Activated CD4-positive, alpha-beta T cell treated with anti-CD3 and anti-CD28 coated beads for 36 hours (primary cell): ENCODE measurements around the gene FAM3B. TPM values are rescaled to one million over a fixed set of nuclear protein-coding genes. Genes with fewer than 3 reads are reported as not detected.
"Not testable (repeated sequence)": the region's sequence is repeated elsewhere in the genome, so short reads cannot be mapped to it uniquely, and the experiment has no call there.

Experiments
- ATAC-seq: fragments of 200-7000 bp; cut with Tn5 transposase; one replicate; pipeline ENCODE4 v1.10.0; 2021; ENCODE audit warnings: mild to moderate bottlenecking, moderate library complexity
- CTCF ChIA-PET: fragments of 350-600 bp; sonication (Branson Sonifier 250); formaldehyde crosslinking; loops from one replicate; lab custom pipeline; 2021; ENCODE audit warnings: antibody characterized with exemption; lab: Charles Lee
- POLR2A ChIA-PET: fragments of 350-600 bp; sonication (Branson Sonifier 250); formaldehyde crosslinking; loops from one replicate; lab custom pipeline; 2021; ENCODE audit warnings: antibody characterized with exemption, inconsistent platforms; lab: Charles Lee
- DNase-seq: peaks from one replicate; pipeline ENCODE4 v3.0.0-alpha.2; 2020
- H3K27ac Mint-ChIP-seq: one replicate; pipeline ENCODE4 v1.8.0; 2021; ENCODE audit warnings: mixed read lengths
- H3K27me3 Mint-ChIP-seq: one replicate; pipeline ENCODE4 v1.8.0; 2021; ENCODE audit warnings: mixed read lengths
- H3K36me3 Mint-ChIP-seq: one replicate; pipeline ENCODE4 v1.8.0; 2021; ENCODE audit warnings: low read depth, mixed read lengths
- H3K4me1 Mint-ChIP-seq: one replicate; pipeline ENCODE4 v1.8.0; 2021; ENCODE audit warnings: mixed read lengths
- H3K4me3 Mint-ChIP-seq: one replicate; pipeline ENCODE4 v1.8.0; 2021; ENCODE audit warnings: mild to moderate bottlenecking, moderate library complexity, mixed read lengths
- H3K9me3 Mint-ChIP-seq: one replicate; pipeline ENCODE4 v1.8.0; 2021; ENCODE audit warnings: low read depth, mixed read lengths
- intact Hi-C, 2 experiments: fragments of 100-400 bp; cut with DNase I in 1 of 2; cut with micrococcal nuclease in 1 of 2; formaldehyde crosslinking; loops; one replicate each; pipeline versions ENCODE4 v1.14.2 to v1.15.1; 2022 to 2024; cut with DNase I, micrococcal nuclease
- total RNA-seq, 2 experiments: library from RNA; stranded (reverse); gene quantifications; one replicate each; pipeline ENCODE4 v1.2.3, GENCODE V29; 2021

The FAM3B gene
- total RNA-seq, 2 experiments from 2014 or later = not detected

DNA sequence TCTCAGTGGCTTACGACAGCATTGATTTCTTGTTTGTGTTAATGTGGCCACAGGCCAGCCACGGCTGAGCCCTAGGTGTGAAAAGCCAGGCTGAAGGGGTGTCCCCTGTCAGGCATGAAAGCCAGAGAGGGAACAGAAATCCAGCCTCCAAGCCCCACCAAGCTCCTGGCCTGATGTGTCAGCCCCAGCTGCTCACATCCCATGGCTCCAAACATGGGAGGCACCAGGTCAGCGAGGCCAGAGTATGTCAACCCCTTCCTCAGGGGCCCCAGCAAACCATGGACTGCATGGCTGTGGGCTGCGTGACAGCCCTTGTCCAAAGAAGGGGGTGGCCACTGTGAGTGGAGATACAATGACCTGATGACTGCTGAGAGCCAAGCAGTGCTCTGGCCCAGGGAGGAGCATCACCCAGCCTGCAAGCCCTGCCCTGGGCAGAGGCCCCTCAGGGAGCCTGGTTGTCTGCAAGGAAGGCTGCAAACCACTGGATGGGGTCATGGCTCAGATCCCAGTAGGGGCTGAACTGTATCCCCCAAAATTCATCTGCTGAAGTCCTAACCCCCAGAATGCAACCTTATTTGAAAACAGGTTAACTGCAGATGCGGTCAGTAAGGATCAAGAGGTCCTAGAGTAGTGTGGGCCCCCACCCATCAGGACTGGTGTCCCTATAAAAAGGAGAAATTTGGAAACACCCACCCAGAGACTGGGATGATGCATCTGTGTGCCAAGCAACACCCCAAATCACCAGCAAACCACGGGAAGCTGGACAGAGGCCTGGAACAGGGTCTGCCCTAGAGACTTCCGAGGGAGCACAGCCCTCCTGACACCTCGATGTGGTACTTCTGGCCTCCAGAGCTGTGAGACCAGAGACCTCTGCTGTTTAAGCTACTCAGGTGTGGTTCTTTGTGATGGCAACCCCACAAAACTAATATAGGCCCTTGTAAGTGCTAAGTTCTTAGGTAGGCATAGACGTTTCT is 41.9 kb downstream of the FAM3B start:
- ChIA-PET POLR2A (no interaction called here), CTCF (no interaction called here)
- intact Hi-C loops = no loop called here

GRCh38 chr21:41359286-41359685 is 42.7 kb downstream of the FAM3B start:
- peaks cover 34% of the 10 kb centered on the region for H3K4me1 Mint-ChIP-seq
- H3K9me3 Mint-ChIP-seq = no peaks in the 10 kb centered on the region
- no peak overlapping the region for H3K4me3 Mint-ChIP-seq
- no peaks in the 10 kb centered on the region for H3K27me3 Mint-ChIP-seq
- H3K36me3 Mint-ChIP-seq = peaks cover 7% of the 10 kb centered on the region
- intact Hi-C loops = no loop called here
- ChIA-PET CTCF (no interaction called here), POLR2A (no interaction called here)
- H3K27ac Mint-ChIP-seq = no peak overlapping the region
- no peak for DNase-seq
- ATAC-seq = no peak

More for the DNA sequence above, 41.9 kb downstream of the FAM3B start:
- ATAC-seq = no peak
- Mint-ChIP-seq H3K27ac (no peak overlapping the region), H3K4me1 (peaks cover 25% of the 10 kb centered on the region), H3K36me3 (peaks cover 6% of the 10 kb centered on the region), H3K9me3 (no peaks in the 10 kb centered on the region), H3K27me3 (no peaks in the 10 kb centered on the region), H3K4me3 (no peak overlapping the region)
- no peak for DNase-seq

DNA sequence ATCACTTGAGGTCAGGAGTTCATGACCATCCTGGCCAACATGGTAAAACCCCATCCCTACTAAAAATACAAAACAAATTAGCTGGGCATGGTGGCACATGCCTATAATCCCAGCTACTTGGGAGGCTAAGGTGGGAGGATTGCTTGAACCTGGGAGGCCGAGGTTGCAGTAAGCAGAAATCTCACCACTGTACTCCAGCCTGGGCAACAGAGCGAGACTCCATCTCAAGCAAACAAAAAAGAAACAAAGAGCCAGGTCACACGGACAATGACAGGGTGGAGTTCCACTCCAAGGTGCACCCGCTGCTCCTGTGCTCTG is 43.1 kb downstream of the FAM3B start:
- H3K27ac Mint-ChIP-seq, POLR2A ChIA-PET, H3K4me3 Mint-ChIP-seq, ATAC-seq, H3K36me3 Mint-ChIP-seq, H3K9me3 Mint-ChIP-seq, DNase-seq, H3K27me3 Mint-ChIP-seq: not testable (repeated sequence)
- CTCF ChIA-PET = interaction anchor here (1.1 kb wide), 1 partner anchor 77 kb away, joined by 4 read pairs; no protein-coding TSS in a partner anchor
- H3K4me1 Mint-ChIP-seq = peaks cover 37% of the 10 kb centered on the region
- intact Hi-C loops = loop anchor here in 1 of 2 experiments (5.0 to 10.0 kb wide), 4 partner anchors 518 to 1613 kb away; partner anchors contain the start of genes PKNOX1, PRDM15 and UBASH3A

DNA sequence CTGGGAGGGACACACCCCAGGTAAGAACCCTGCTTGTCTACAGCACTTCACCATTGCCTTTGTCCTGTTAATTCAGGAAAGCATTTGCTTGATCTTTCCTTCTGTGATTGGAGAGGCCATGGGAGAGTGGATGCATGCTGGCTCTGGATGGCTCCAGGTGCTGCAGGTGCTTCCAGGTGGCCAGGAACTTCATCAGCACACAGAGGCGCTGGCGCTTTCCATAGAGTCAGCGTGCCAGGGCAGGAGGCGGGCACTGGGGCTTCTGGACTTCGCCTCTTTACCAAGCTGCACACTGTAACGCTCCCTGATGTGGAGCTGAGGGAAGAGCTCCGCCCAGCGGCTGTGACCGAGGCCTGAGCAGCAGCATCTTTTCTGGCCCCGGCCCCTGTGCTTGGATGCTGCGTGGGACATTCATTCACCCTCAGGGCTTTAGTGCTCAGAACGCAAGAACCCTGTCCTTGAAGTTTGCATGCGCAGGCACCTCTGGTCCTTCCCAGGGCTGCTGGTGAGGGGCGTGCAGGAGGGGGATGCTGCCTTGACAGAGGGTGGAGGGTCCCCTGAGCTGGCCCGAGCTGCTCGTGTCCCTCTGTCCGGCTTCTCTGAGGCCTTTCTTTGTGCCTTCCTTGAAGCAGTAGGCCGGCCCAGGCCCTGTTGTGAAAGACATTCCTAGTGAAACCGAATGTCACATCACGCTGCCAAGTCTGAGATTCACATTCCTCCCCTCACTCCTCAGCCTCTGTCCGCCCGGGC is 43.6 kb downstream of the FAM3B start:
- no peaks in the 10 kb centered on the region for H3K9me3 Mint-ChIP-seq
- no peak for DNase-seq
- no peak for ATAC-seq
- ChIA-PET CTCF (interaction anchor here (1.1 kb wide), 2 partner anchors 12 to 77 kb away, joined by 3 to 4 read pairs; no protein-coding TSS in a partner anchor), POLR2A (interaction anchor here (2.3 kb wide), 1 partner anchor 10 kb away, joined by 8 read pairs; no protein-coding TSS in a partner anchor)
- intact Hi-C loops = loop anchor here in 1 of 2 experiments (5.0 to 10.0 kb wide), 4 partner anchors 517 to 1612 kb away; partner anchors contain the start of genes PKNOX1, PRDM15 and UBASH3A
- H3K4me1 Mint-ChIP-seq = peaks cover 42% of the 10 kb centered on the region
- peak overlapping the region; percentile 97 for H3K27ac Mint-ChIP-seq
- H3K36me3 Mint-ChIP-seq = peaks cover 7% of the 10 kb centered on the region
- no peak overlapping the region for H3K4me3 Mint-ChIP-seq
- H3K27me3 Mint-ChIP-seq = no peaks in the 10 kb centered on the region

- peaks cover 13% of the 10 kb centered on the region for H3K36me3 Mint-ChIP-seq
- peak overlapping the region; percentile 97 for H3K27ac Mint-ChIP-seq
- ATAC-seq (no peak), DNase-seq (no peak)
- intact Hi-C loops = loop anchor here in 1 of 2 experiments (5.0 to 10.0 kb wide), 4 partner anchors 516 to 1611 kb away; partner anchors contain the start of genes PKNOX1, PRDM15 and UBASH3A
- POLR2A ChIA-PET = interaction anchor here (2.3 kb wide), 1 partner anchor 9 kb away, joined by 8 read pairs; no protein-coding TSS in a partner anchor
- CTCF ChIA-PET = interaction anchor here (0.8 to 1.1 kb wide), 3 partner anchors 11 to 79 kb away, joined by 3 to 4 read pairs (median 3); no protein-coding TSS in a partner anchor
- no peaks in the 10 kb centered on the region for H3K27me3 Mint-ChIP-seq
- H3K9me3 Mint-ChIP-seq = peaks cover 2% of the 10 kb centered on the region
- H3K4me1 Mint-ChIP-seq = peaks cover 50% of the 10 kb centered on the region
- peak overlapping the region; percentile 77 for H3K4me3 Mint-ChIP-seq
Measured at GRCh38 chr21:41361053-41361785, 44.6 kb downstream of the FAM3B start.

DNA sequence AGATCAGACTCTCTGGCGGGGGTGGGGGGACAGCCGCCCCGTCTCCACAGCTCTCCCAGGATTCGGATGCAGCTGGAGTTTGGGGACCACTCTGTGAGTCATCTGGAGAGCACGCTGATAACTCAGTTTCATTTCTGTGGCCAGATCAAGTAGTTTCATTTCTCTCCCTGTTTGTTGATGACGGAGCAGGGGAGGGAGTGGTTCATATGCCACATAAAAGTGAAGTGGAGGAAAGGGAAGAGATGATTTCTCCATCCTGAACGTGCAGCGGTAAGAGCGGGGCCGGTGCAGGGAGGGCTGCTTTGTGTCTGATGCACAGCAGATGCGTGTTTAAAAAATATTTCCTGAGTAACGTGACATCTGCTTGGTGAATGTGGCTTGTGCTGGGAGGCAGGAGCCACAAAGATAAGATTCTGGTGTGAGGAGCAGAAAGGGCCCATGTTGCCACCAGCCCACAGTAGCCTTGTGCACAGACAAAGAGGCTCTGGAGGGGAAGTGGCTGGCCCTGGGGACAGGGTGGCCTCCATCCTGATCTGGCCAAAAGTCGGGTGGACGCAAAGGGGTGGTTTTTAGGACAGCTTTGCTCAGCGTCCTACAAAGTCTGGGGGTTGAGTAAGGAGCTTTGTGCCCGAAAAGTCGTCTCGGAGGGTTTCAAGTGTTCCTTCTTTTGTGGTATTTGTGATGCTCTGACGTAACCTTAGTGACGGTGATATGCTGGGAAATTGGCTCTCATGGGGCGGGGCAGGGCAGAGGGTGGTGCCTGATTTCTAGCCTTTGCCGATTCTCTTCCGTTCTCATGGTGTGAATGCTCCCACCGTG is 45.4 kb downstream of the FAM3B start, which contains the start of gene MX2:
Gene MX2, plus strand, starts transcription at position 242 of the 819 bp plus-strand sequence. CDS start 14,880 bp downstream, outside the sequence.
- no peaks in the 10 kb centered on the region for H3K27me3 Mint-ChIP-seq
- intact Hi-C loops = loop anchor here in 1 of 2 experiments (1.0 to 10.0 kb wide), 7 partner anchors 64 to 1610 kb away; partner anchors contain the start of genes MX1, PKNOX1, PRDM15 and UBASH3A
- peak; percentile 79 for ATAC-seq
- peak; percentile 87 for DNase-seq
- H3K4me1 Mint-ChIP-seq = peaks cover 56% of the 10 kb centered on the region
- H3K27ac Mint-ChIP-seq = peak within 1 kb of the TSS; percentile 97
- peaks cover 13% of the 10 kb centered on the region for H3K36me3 Mint-ChIP-seq
- H3K9me3 Mint-ChIP-seq = peaks cover 2% of the 10 kb centered on the region
- ChIA-PET POLR2A (interaction anchor here (1.1 to 2.3 kb wide), 2 partner anchors 9 to 64 kb away, joined by 3 to 8 read pairs; partner anchors contain the start of gene MX1), CTCF (interaction anchor here (0.8 to 1.6 kb wide), 3 partner anchors 10 to 80 kb away, joined by 3 to 7 read pairs (median 4); no protein-coding TSS in a partner anchor)
- H3K4me3 Mint-ChIP-seq = peak within 1 kb of the TSS; percentile 77

DNA sequence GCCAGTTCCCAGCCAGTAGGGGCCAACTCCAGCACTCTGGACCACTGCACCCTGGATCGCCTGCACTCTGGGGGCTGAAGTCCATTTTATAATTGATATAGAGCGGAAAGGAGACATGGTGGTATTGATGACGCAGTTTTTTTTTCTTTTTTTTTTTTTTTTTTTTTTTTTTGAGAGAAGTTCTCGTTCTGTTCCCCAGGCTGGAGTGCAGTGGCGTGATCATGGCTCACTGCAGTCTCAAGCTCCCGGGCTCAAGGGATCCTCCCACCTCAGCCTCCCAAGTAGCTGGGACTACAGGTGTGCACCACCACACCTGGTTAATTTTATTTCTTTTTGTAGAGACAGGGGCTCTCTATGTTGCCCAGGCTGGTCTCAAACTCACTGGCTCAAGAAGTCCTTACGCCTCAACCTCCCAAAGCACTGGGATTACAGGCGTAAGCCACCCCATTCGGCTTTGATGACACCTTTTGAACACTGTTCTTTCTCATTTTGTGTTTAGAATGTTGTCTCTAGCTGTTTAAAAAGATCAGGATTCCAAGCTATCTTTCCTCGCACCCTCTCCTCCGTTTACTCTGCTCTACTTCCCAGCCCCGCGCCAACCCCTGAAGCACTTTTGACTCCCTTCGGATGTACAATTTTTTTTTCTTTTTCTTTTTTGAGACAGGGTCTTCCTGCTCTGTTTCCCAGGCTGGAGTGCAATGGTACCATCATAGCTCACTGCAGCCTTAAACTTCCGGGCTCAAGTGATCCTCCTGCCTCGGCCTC is 46.2 kb downstream of the FAM3B start:
- Mint-ChIP-seq H3K36me3 (peaks cover 13% of the 10 kb centered on the region), H3K27ac (peak overlapping the region; percentile 97), H3K4me1 (peaks cover 63% of the 10 kb centered on the region), H3K9me3 (peaks cover 2% of the 10 kb centered on the region), H3K27me3 (no peaks in the 10 kb centered on the region), H3K4me3 (peak overlapping the region; percentile 77)
- DNase-seq = no peak
- CTCF ChIA-PET = interaction anchor here (1.3 to 1.6 kb wide), 2 partner anchors 10 to 63 kb away, joined by 3 to 7 read pairs; partner anchors contain the start of gene MX1
- POLR2A ChIA-PET = interaction anchor here (1.1 to 2.3 kb wide), 2 partner anchors 8 to 63 kb away, joined by 3 to 8 read pairs; partner anchors contain the start of gene MX1
- intact Hi-C loops = loop anchor here in 1 of 2 experiments (1.0 to 10.0 kb wide), 7 partner anchors 64 to 1610 kb away; partner anchors contain the start of genes MX1, PKNOX1, PRDM15 and UBASH3A
- peak; percentile 6 for ATAC-seq

- H3K4me3 Mint-ChIP-seq = peak overlapping the region; percentile 77
- POLR2A ChIA-PET = interaction anchor here (1.1 kb wide), 1 partner anchor 62 kb away, joined by 3 read pairs; the partner anchor contains the start of gene MX1
- peaks cover 13% of the 10 kb centered on the region for H3K36me3 Mint-ChIP-seq
- DNase-seq (no peak), ATAC-seq (no peak)
- H3K27me3 Mint-ChIP-seq = no peaks in the 10 kb centered on the region
- intact Hi-C loops = loop anchor here in 1 of 2 experiments (2.0 to 10.0 kb wide), 5 partner anchors 514 to 1609 kb away; partner anchors contain the start of genes PKNOX1, PRDM15 and UBASH3A
- peaks cover 71% of the 10 kb centered on the region for H3K4me1 Mint-ChIP-seq
- H3K9me3 Mint-ChIP-seq = peaks cover 2% of the 10 kb centered on the region
- peak overlapping the region; percentile 97 for H3K27ac Mint-ChIP-seq
- CTCF ChIA-PET = interaction anchor here (0.6 to 1.6 kb wide), 4 partner anchors 9 to 250 kb away, joined by 3 to 7 read pairs (median 4); partner anchors contain the start of gene MX1
Measured at GRCh38 chr21:41363370-41364270, 47.0 kb downstream of the FAM3B start.
